Pons (tissue), 1 donor: ENCODE results near the gene PFDN6.
"Not testable (repeated sequence)": the region's sequence is repeated elsewhere in the genome, so short reads cannot be mapped to it uniquely, and the experiment has no call there.

ENCODE experiments used
- DNase-seq: peaks from one replicate; pipeline ENCODE4 v3.0.0-alpha.2; 2016; ENCODE audit warnings: low spot score

PFDN6 gene

GRCh38 chr6:33273924-33274902, 15.2 kb upstream of the PFDN6 start:
- no peak for DNase-seq

- not testable (repeated sequence) for DNase-seq
These were observed 13.4 kb upstream of the PFDN6 start for GRCh38 chr6:33275795-33276580.

GRCh38 chr6:33276581-33276863, 12.9 kb upstream of the PFDN6 start:
- no peak for DNase-seq

GRCh38 chr6:33276864-33277662, 12.3 kb upstream of the PFDN6 start, which contains the start of gene B3GALT4:
TSS of gene B3GALT4 (plus strand) at chr6:33277123. CDS start at chr6:33277420, 297 bp downstream.
- DNase-seq = no peak

- DNase-seq = no peak
These were observed 11.6 kb upstream of the PFDN6 start for GRCh38 chr6:33277663-33278391.

- DNase-seq = no peak
These were observed 11.0 kb upstream of the PFDN6 start for GRCh38 chr6:33278392-33278741.

GRCh38 chr6:33278810-33279209, 10.6 kb upstream of the PFDN6 start:
- no peak for DNase-seq

GRCh38 chr6:33279257-33279695, 10.1 kb upstream of the PFDN6 start:
- no peak for DNase-seq

- DNase-seq = no peak
These were observed 9.4 kb upstream of the PFDN6 start for GRCh38 chr6:33279971-33280511.

GRCh38 chr6:33280539-33280938, 8.9 kb upstream of the PFDN6 start:
- no peak for DNase-seq

- not testable (repeated sequence) for DNase-seq
These were observed 4.2 kb upstream of the PFDN6 start for GRCh38 chr6:33285214-33285613.

GRCh38 chr6:33286946-33287914, 2.2 kb upstream of the PFDN6 start:
- DNase-seq = no peak

GRCh38 chr6:33288141-33288920, 1.1 kb upstream of the PFDN6 start:
- DNase-seq = no peak

GRCh38 chr6:33289784-33290315, 449 bp downstream of the PFDN6 start:
- DNase-seq = no peak

GRCh38 chr6:33290459-33290858, 1.1 kb downstream of the PFDN6 start:
- DNase-seq = no peak

- DNase-seq = no peak
These were observed 3.7 kb downstream of the PFDN6 start for GRCh38 chr6:33292996-33293682.

- no peak for DNase-seq
These were observed 4.9 kb downstream of the PFDN6 start for GRCh38 chr6:33294086-33294823.
